HG03175 (cell line): ENCODE results near the gene MRPL24.

Source experiments
- ATAC-seq: cut with Tn5 transposase; IDR thresholded peaks from one replicate; pipeline ENCODE4 v1.9.1; 2021; ENCODE audit warnings: mild to moderate bottlenecking, moderate library complexity; ENCODE audit not compliant: unreplicated experiment

The MRPL24 gene

GRCh38 chr1:156711011-156711817 lies 29.7 kb downstream of the MRPL24 start:
- no peak for ATAC-seq

DNA sequence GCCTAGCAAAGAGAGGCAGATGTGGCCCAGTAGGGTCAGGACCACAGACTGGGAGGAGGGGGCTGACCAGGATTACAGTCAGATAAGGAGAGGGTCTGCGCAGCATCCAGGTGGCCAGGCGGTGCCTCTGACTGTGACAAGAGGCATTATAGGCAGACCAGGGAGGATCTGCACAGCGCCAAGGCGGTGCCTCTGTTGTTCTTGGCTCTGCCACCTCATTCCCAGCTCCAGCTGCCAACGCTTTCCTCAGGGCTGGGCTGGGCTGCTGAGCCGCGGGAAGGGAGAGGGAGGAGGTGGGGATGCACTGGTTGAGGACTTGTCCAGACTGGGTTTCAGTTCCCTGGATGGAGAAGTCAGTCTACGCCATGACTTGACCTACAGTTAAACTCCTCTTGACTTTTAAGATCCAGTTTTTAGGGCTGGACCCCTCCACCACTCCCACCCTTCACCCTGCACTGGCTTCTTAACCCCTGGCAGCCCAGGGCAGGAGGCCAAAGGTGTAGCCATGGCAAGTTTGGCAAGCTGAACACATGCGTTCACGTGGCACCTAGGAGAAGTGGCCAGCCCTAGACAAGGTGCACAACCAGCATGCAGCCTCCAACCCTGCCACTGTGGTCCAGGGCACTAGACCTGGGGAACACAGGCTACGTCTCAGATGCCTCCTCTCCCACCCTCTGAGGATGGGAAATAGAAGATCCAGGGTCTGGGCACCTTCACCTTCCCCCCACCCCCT lies 31.0 kb downstream of the MRPL24 start:
- ATAC-seq = no peak

DNA sequence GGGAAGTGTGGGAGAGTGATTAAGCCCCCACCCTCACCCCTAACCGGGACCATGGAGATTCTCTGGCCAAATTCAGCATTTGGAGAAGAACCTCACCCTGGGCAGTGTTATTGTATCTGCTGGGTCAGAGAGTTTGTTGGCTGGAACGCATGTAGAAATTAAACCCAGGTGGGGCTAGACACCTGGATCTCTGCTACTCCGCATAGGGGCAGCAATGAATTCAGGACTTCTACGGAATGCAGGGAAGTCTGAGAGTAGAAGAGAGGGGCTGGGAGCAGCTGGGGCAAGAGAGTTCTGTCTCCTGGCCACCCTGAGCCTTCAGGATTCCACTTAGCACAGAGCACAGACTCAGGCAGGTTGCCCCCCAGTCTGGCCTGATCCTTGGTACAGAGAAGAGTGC lies 31.9 kb downstream of the MRPL24 start:
- ATAC-seq = no peak

DNA sequence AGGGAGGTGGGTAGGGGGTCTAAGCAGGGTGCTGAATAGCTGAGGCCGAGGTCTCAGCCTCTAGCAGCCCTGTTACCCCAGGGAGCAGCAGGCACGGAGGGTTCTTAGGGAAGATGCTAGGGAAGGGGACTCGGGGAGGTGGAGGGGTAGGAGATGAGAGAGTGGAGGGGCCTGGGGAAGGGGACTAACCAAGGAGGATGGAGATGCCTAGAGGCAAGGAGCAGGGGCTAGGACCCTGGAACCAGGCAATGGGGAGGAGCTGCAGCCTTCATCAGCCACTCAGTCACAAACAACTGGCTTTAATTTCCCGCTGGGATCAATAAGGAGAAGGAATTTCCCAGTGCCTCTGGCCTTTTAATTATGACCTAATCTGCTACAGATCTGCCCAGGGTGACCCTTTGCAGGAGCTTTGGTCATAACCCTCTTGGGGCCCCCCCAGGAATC lies 32.6 kb downstream of the MRPL24 start:
- ATAC-seq = no peak

- no peak for ATAC-seq
These were observed 33.3 kb downstream of the MRPL24 start for GRCh38 chr1:156707417-156708217.

DNA sequence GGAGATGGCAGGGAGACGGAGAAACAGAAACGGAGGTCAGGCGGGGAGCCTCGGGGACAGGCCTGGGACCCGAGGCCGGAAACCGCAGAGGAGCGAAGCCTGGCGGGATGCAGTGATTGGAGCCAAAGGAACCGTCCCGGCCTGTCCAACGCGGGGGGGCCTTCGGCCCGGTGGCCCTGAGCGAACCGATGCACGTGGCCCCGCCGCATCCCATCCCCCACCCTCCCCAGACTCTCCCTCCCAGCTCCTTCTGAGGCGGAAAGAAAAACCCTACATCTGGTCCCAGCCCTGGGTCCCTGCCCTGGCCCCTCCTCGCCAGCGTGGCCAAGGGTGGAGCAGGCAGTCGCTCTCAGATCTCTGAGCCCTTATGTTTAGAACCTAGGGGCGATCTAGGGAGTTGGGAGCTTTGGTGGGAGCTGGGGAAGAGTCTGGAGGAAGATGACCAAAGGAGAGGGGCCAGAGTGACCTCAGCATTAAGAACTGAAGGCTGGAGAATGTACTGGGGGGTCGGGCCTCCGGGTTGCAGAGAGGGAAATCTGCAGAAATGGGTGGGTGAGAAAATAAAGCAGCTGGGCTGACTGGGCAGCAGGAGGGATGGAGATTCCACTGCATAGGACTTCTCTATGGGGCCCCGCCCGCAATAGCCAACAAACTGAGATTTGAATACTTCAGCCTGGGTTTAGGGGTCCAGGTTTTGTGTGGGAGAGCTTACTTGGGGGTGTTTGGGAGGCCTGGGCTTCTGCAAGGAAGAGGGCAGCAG lies 34.1 kb downstream of the MRPL24 start:
- ATAC-seq = no peak

GRCh38 chr1:156705918-156706656 lies 34.8 kb downstream of the MRPL24 start:
- no peak for ATAC-seq

- ATAC-seq = no peak
These were observed 35.5 kb downstream of the MRPL24 start, which contains the start of gene CRABP2 for GRCh38 chr1:156705321-156705917. TSS of gene CRABP2 (minus strand) at chr1:156705583. CDS start at chr1:156705446, 137 bp downstream.

DNA sequence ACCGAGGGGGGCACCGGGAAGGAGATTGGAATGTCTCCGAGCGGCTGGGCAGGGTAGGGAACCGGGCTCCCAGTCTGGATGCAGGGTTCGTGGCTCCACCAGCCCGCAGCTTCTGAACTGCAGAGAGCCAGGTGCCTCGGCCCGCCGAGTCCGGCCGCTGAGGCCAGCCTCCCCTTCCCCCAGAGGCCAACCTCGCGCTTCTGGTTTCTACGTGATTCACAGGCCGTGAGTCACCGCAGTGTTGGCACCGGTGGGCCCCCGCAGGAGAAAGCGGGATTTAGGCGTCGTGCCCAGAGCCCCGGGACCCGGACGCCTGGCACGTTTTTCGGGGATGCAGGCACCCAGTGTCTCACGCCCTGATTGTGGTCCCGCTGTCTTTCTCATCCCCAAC lies 36.0 kb downstream of the MRPL24 start:
- no peak for ATAC-seq

DNA sequence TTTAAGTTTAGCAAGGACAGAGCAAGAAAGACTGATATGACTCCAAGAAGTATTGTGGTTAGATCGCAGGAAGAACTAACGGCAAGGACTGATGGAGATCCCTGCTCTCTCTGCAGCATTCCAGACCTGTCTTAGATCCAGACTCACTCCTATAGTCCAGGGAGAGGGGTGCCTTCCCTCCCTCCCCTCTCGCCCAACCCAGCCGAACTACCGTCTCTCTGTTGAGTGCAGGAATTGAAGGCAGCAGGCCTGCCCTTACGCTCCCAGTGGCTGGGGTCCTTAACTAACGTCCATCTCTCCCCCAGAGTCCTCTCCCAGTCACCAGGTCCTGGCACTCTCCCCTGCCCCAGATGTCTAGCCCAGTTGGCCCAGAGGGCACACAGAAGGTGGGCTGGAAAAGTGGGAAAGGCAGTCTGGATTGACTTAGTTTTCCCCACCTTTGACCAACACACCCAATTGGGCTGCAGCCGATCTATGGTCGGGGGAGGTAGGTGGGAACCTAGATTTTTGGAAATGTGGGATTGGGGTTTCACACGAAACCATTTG lies 36.6 kb downstream of the MRPL24 start:
- no peak for ATAC-seq

- ATAC-seq = no peak
These were observed 37.1 kb downstream of the MRPL24 start for GRCh38 chr1:156703741-156704140.

DNA sequence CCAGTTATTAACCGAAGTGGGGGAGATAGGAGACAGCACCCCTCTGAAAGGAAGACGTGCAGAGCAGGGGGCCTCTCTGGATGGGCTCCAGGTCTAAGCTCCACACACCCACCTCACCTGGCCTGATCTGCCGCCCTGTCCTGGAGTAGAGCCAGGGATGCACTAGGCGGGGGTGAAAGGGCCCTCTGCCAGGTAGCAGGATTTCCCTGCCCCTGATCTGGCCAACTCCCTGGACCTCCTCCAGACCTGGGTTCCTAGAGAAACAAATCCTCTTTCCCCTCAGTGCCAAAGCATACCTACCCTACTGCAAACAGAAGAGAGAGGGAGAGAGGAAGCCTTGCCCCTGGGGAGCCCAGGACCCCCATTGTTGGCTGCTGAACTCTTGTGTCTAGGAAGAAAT lies 37.6 kb downstream of the MRPL24 start:
- ATAC-seq = no peak

DNA sequence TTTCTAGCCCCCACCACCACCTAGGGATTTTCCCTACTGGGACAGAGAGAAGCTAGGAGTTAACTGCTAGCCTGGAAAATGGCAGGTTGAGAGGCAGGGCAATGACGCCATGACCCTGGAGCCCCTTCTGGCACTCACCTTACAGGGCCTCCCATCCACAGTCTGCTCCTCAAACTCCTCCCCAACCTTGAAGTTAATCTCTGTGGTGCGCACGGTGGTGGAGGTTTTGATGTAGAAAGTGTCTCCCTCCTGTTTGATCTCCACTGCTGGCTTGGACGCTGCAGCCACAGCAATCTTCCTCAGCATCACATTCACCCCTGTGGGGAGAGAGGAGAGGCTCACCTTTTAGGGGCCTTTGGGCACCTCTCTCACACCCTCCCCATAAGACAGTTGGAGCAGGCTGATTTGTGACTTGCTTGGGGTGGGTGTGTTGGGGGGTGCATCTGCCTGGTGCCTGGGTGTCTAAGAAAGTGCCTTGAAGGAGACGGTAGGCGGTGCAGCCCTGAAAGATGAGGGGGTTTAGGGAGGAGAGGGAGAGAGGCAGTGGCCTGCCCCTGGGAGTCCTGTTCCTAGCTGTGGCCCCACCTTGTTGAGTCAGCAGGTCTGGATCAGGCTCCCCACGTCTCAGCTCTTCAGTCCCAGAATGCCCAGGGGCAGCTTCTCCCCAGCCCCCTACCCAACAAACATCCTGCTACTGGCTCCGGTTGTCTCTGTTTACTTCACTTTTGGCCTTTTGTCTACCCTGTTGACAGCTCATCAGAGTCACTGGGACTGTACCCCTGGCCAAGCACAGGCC lies 40.0 kb downstream of the MRPL24 start:
- ATAC-seq = no peak

DNA sequence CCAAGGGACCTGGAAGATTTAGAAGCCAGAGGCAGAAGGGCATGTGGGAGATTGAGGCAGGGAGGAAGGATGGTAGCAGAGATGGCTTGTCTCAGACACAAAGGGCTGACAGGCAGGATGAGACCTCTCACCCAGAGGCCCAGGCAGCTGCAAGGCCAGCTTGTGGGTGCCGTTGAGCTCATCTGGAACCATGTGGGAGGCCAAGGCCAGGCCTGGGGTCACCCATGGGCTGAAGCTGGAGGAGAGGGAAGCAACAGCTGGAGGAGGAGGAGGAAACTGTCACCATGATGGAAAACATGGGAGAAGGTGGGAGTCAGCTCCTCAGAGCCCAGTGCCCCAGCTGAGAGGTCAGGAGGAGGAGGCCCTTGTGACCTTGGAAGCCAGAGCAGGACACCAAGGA lies 41.9 kb downstream of the MRPL24 start:
- ATAC-seq = no peak

- ATAC-seq = no peak
These were observed 43.4 kb downstream of the MRPL24 start for GRCh38 chr1:156697481-156697880.

- no peak for ATAC-seq
These were observed 44.1 kb downstream of the MRPL24 start for GRCh38 chr1:156696755-156697154.

GRCh38 chr1:156694690-156694962 lies 46.3 kb downstream of the MRPL24 start:
- no peak for ATAC-seq

DNA sequence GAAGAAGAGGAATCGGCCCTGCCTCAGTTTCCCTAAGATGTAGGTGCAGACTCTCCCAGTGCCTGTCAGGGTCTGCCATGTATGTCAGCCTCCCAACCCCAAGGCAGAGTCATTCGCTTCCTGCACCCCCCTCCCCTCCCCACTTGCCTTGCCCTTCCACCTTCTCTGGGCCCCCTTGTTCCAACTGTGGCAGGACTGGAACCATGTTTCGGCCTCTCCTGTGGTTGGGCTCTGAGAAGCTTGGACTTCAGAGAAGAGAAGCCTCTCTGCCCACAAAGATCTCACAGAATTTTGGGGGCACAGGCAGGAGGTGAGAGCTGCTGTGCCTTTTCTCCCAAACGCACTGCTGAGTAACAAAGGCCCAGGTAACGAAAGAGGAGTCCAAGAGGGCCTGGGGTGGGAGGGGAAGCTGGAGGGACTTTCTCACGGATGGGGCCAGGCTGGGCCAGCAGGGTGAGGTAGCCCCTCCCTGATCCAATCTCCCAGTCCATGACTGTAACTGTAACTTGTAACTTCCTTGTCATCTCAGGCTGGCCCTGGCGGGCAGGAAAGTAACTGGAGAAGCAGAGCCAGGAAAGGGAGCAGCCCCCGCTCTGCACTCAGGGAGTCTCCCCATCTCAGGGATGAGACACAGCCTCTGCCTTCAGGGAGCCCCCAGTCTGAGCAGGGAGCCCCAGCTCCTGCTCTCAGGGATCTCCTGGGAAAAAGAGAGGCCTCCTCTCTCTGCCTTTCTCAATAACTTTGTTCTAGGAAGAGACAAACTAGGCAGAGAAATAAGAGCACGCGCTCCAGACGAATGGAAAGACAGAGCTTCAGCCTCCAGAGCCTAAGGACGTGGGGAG lies 46.8 kb downstream of the MRPL24 start:
- ATAC-seq = no peak
